ENCODE results near the gene AMH.
A peak's percentile ranks its signal among the peaks of the same experiment; 100 is the strongest.

- TF ChIP-seq CTCF (conservative IDR thresholded peaks at IDR 0.05) (peak; percentile 99), ZFX (IDR thresholded peaks at IDR 0.05) (peak; percentile 29; the same call in 1 of the 2 replicates)
Measured at GRCh38 chr19:2273356-2274184, 24.4 kb downstream of the AMH start.
